Keratinocyte (primary cell): Measurements from ENCODE around the gene SMIM10L2A. TPM values are rescaled to one million over a fixed set of nuclear protein-coding genes. Genes with fewer than 3 reads are reported as not detected.

Source experiments
- DNase-seq: peaks from one replicate; pipeline ENCODE4 v3.0.0-alpha.2; 2011; ENCODE audit warnings: low read depth, missing footprints, low spot score
- FAIRE-seq: peaks from 2 replicates; lab custom pipeline; 2011; peaks lifted over from hg19 to GRCh38; lab: Jason Lieb, UNC
- H2AFZ ChIP-seq: 2 replicates; pipeline ENCODE4 v1.6.0; 2012; ENCODE audit warnings: low read length, control low read depth, inconsistent platforms; ENCODE audit not compliant: control insufficient read depth
- H3K27ac ChIP-seq: 2 replicates; pipeline ENCODE4 v1.5.1; 2011; ENCODE audit warnings: low read length; ENCODE audit not compliant: control insufficient read depth, insufficient read depth
- H3K27me3 ChIP-seq: 3 replicates; pipeline ENCODE4 v1.6.0; 2011; ENCODE audit warnings: low read length; ENCODE audit not compliant: control insufficient read depth, insufficient read depth; ENCODE audit errors: extremely low read depth
- H3K36me3 ChIP-seq, 2 experiments: 2 replicates in 1 of 2; 3 replicates in 1 of 2; pipeline ENCODE4 v1.5.1; 2011; ENCODE audit warnings: low read length in 2 of 2, mild to moderate bottlenecking in 1 of 2; ENCODE audit not compliant: control insufficient read depth in 2 of 2, insufficient read depth in 2 of 2; ENCODE audit errors: extremely low read depth in 1 of 2
- H3K4me1 ChIP-seq: 3 replicates; pipeline ENCODE4 v1.5.1; 2011; ENCODE audit warnings: low read length; ENCODE audit not compliant: control insufficient read depth, insufficient read depth; ENCODE audit errors: extremely low read depth
- H3K4me2 ChIP-seq: 3 replicates; pipeline ENCODE4 v1.6.0; 2011; ENCODE audit warnings: low read depth, low read length; ENCODE audit not compliant: control insufficient read depth, insufficient read depth; ENCODE audit errors: extremely low read depth
- H3K4me3 ChIP-seq, 3 experiments: fragments of 200-600 bp in 1 of 3; sonication (generic) in 1 of 3; 2 replicates in 2 of 3; 3 replicates in 1 of 3; pipeline ENCODE4 v1.5.1; 2011 to 2016; ENCODE audit warnings: low read length in 3 of 3, mild to moderate bottlenecking in 3 of 3, control low read depth in 2 of 3, inconsistent platforms in 1 of 3, low read depth in 1 of 3, mixed read lengths in 1 of 3, mixed run types in 1 of 3, moderate library complexity in 1 of 3; ENCODE audit not compliant: control insufficient read depth in 2 of 3, insufficient read depth in 2 of 3; ENCODE audit errors: extremely low read depth in 1 of 3
- H3K79me2 ChIP-seq: 2 replicates; pipeline ENCODE4 v1.6.0; 2012; ENCODE audit warnings: low read length; ENCODE audit not compliant: control insufficient read depth, insufficient read depth
- H3K9ac ChIP-seq: 3 replicates; pipeline ENCODE4 v1.6.0; 2011; ENCODE audit warnings: low read length; ENCODE audit not compliant: control insufficient read depth, insufficient read depth; ENCODE audit errors: extremely low read depth
- H3K9me1 ChIP-seq: 3 replicates; pipeline ENCODE4 v1.6.0; 2011; ENCODE audit warnings: low read length; ENCODE audit not compliant: control insufficient read depth, insufficient read depth; ENCODE audit errors: extremely low read depth
- H3K9me3 ChIP-seq: 2 replicates; pipeline ENCODE4 v1.5.1; 2012; ENCODE audit warnings: low read depth, low read length; ENCODE audit not compliant: control insufficient read depth
- H4K20me1 ChIP-seq: 3 replicates; pipeline ENCODE4 v1.6.0; 2011; ENCODE audit warnings: low read length; ENCODE audit not compliant: control insufficient read depth, insufficient read depth; ENCODE audit errors: extremely low read depth
- CTCF ChIP-seq, 3 experiments: IDR thresholded peaks in 1 of 3; conservative IDR thresholded peaks in 1 of 3; optimal IDR thresholded peaks in 1 of 3; 2 replicates in 2 of 3; 3 replicates in 1 of 3; pipeline versions ENCODE3 to v1.5.1; 2011; ENCODE audit warnings: low read length in 3 of 3, mild to moderate bottlenecking in 3 of 3, moderate library complexity in 2 of 3, control low read depth in 1 of 3, inconsistent platforms in 1 of 3; ENCODE audit not compliant: insufficient read depth in 2 of 3; ENCODE audit errors: extremely low read depth in 1 of 3
- EZH2 ChIP-seq: IDR thresholded peaks from one replicate; pipeline ENCODE4 v1.6.1; 2012; ENCODE audit warnings: inconsistent platforms, mild to moderate bottlenecking, low read length, moderate library complexity
- dilution Hi-C: fragments of 300-500 bp; cut with MboI; formaldehyde crosslinking; loops from one replicate; pipeline ENCODE4 v1.7.0; 2020; ENCODE audit warnings: low sequenced_read_pairs; ENCODE audit not compliant: extremely low pct_ligation_motif_present
- polyA plus RNA-seq, 5 experiments: library from polyadenylated mRNA; depleted of rRNA in 3 of 5; stranded (reverse) in 3 of 5; stranded (forward) in 1 of 5; unstranded in 1 of 5; fragments of >200 nt; gene quantifications; 1 replicate in 1 of 5; 2 replicates in 3 of 5; 3 replicates in 1 of 5; pipeline versions ENCODE4 v1.2.1 to v1.2.3, GENCODE V29; 2011 to 2012; ENCODE audit warnings: missing spikeins in 2 of 5, low read depth in 1 of 5, low replicate concordance in 1 of 5

The SMIM10L2A gene
- polyA plus RNA-seq, 1 donor (not counting 4 experiments of a cell fraction or from before 2014, with no cell fraction given) = 0.49 TPM

DNA sequence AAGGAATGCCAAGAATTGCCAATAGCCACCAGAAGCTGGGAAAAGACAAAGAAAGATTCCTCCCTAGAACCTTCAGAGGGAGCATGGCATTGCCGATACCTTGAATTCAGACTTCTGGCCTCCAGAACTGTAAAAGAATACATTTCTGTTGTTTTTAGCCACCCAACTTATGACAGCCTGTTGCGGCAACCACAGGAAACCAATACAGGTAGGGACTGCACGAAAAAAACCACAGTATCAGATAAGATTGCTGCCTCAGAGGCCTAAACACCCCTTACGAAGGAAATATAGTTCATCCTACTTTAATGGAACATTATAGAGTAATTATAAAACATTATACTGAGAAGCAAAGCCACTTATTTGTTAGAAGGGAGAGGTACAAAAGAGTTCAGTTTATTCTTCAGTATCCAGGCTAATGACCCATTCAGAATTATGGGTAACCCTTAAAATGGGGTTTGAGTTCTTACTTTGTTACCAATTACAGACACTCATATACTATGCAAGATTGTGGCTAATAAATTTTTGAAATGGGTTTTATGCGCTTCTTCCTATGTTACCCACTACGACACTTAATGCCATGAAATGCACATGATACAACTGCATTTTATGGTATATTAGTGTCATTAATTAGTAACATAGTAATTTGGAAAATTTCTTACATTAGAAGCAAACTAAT, 37.4 kb upstream of the SMIM10L2A start:
- dilution Hi-C loops = no loop called here
- no peaks in the 10 kb centered on the region for H3K79me2 ChIP-seq
- no peak overlapping the region for H3K4me3 ChIP-seq
- TF ChIP-seq EZH2 (no peak), CTCF (optimal IDR thresholded peaks at IDR 0.05 in 1 of 3, IDR thresholded peaks at IDR 0.05 in 1 of 3, conservative IDR thresholded peaks at IDR 0.05 in 1 of 3; ENCODE audit: extremely low read depth in 1 of 3, insufficient read depth in 2 of 3, low read length in 3 of 3) (no peak)
- FAIRE-seq (no peak), DNase-seq (no peak)
- no peaks in the 10 kb centered on the region for H3K27me3 ChIP-seq
- no peak overlapping the region for H2AFZ ChIP-seq
- H3K9me3 ChIP-seq = no peaks in the 10 kb centered on the region
- H3K9ac ChIP-seq = no peak overlapping the region
- H3K9me1 ChIP-seq = no peaks in the 10 kb centered on the region
- no peaks in the 10 kb centered on the region for H3K4me1 ChIP-seq
- no peaks in the 10 kb centered on the region for H4K20me1 ChIP-seq
- H3K36me3 ChIP-seq = no peaks in the 10 kb centered on the region
- no peak overlapping the region for H3K27ac ChIP-seq
- H3K4me2 ChIP-seq = no peak overlapping the region

- Histone ChIP-seq H3K4me3 (no peak overlapping the region), H3K9me1 (no peaks in the 10 kb centered on the region), H3K9ac (no peak overlapping the region), H3K9me3 (no peaks in the 10 kb centered on the region), H3K4me1 (peaks cover 4% of the 10 kb centered on the region), H3K4me2 (no peak overlapping the region), H3K36me3 (no peaks in the 10 kb centered on the region), H3K27ac (no peak overlapping the region), H3K27me3 (no peaks in the 10 kb centered on the region), H2AFZ (no peak overlapping the region), H4K20me1 (no peaks in the 10 kb centered on the region), H3K79me2 (no peaks in the 10 kb centered on the region)
- FAIRE-seq (no peak), DNase-seq (no peak)
- no peak for TF ChIP-seq CTCF (optimal IDR thresholded peaks at IDR 0.05 in 1 of 3, IDR thresholded peaks at IDR 0.05 in 1 of 3, conservative IDR thresholded peaks at IDR 0.05 in 1 of 3; ENCODE audit: extremely low read depth in 1 of 3, insufficient read depth in 2 of 3, low read length in 3 of 3)
- TF ChIP-seq EZH2 = no peak
- dilution Hi-C loops = no loop called here
These were observed 32.9 kb upstream of the SMIM10L2A start for GRCh38 chrX:135388841-135389240.
